Measurements from ENCODE around the gene ENKD1.

The ENKD1 gene

GRCh38 chr16:67666559-67667452 lies at the start of gene ENKD1, which contains the start of gene C16orf86:
TSS of gene ENKD1 (minus strand) at chr16:67666750. CDS start at chr16:67666442, 308 bp downstream.
TSS of gene C16orf86 (plus strand) at chr16:67666814. CDS start at chr16:67666971, 157 bp downstream.
- in situ Hi-C loops (cut with HindIII; ENCODE audit: low sequenced_read_pairs) = no loop called here

- in situ Hi-C loops (cut with HindIII; ENCODE audit: low sequenced_read_pairs) = loop anchor here (5.0 kb wide), 1 partner anchor 106 kb away; no protein-coding TSS in a partner anchor
Observed at GRCh38 chr16:67716097-67716496, 49.5 kb upstream of the ENKD1 start.

- in situ Hi-C loops (cut with HindIII; ENCODE audit: low sequenced_read_pairs) = no loop called here
Observed at GRCh38 chr16:67714522-67714921, 48.0 kb upstream of the ENKD1 start.

- in situ Hi-C loops (cut with HindIII; ENCODE audit: low sequenced_read_pairs) = no loop called here
Observed at GRCh38 chr16:67713647-67714273, 47.2 kb upstream of the ENKD1 start.

- in situ Hi-C loops (cut with HindIII; ENCODE audit: low sequenced_read_pairs) = no loop called here
Observed at GRCh38 chr16:67710607-67711006, 44.1 kb upstream of the ENKD1 start.

- in situ Hi-C loops (cut with HindIII; ENCODE audit: low sequenced_read_pairs) = no loop called here
Observed at GRCh38 chr16:67709050-67709449, 42.5 kb upstream of the ENKD1 start.

GRCh38 chr16:67708368-67708771 lies 41.8 kb upstream of the ENKD1 start:
- in situ Hi-C loops (cut with HindIII; ENCODE audit: low sequenced_read_pairs) = no loop called here

- in situ Hi-C loops (cut with HindIII; ENCODE audit: low sequenced_read_pairs) = no loop called here
Observed at GRCh38 chr16:67707790-67708189, 41.2 kb upstream of the ENKD1 start.

- in situ Hi-C loops (cut with HindIII; ENCODE audit: low sequenced_read_pairs) = no loop called here
Observed at GRCh38 chr16:67707210-67707609, 40.7 kb upstream of the ENKD1 start.

GRCh38 chr16:67704110-67704509 lies 37.6 kb upstream of the ENKD1 start:
- in situ Hi-C loops (cut with HindIII; ENCODE audit: low sequenced_read_pairs) = no loop called here

GRCh38 chr16:67703626-67704025 lies 37.1 kb upstream of the ENKD1 start:
- in situ Hi-C loops (cut with HindIII; ENCODE audit: low sequenced_read_pairs) = no loop called here

- in situ Hi-C loops (cut with HindIII; ENCODE audit: low sequenced_read_pairs) = no loop called here
Observed at GRCh38 chr16:67702130-67702529, 35.6 kb upstream of the ENKD1 start.

GRCh38 chr16:67701420-67701819 lies 34.9 kb upstream of the ENKD1 start:
- in situ Hi-C loops (cut with HindIII; ENCODE audit: low sequenced_read_pairs) = no loop called here

- in situ Hi-C loops (cut with HindIII; ENCODE audit: low sequenced_read_pairs) = loop anchor here (25.0 kb wide), 1 partner anchor 112 kb away; no protein-coding TSS in a partner anchor
Observed at GRCh38 chr16:67699265-67699664, 32.7 kb upstream of the ENKD1 start.

GRCh38 chr16:67697422-67698185 lies 31.1 kb upstream of the ENKD1 start:
- in situ Hi-C loops (cut with HindIII; ENCODE audit: low sequenced_read_pairs) = loop anchor here (25.0 kb wide), 1 partner anchor 110 kb away; no protein-coding TSS in a partner anchor

GRCh38 chr16:67694611-67695010 lies 28.1 kb upstream of the ENKD1 start:
- in situ Hi-C loops (cut with HindIII; ENCODE audit: low sequenced_read_pairs) = loop anchor here (25.0 kb wide), 1 partner anchor 107 kb away; no protein-coding TSS in a partner anchor

- in situ Hi-C loops (cut with HindIII; ENCODE audit: low sequenced_read_pairs) = loop anchor here (25.0 kb wide), 1 partner anchor 106 kb away; no protein-coding TSS in a partner anchor
Observed at GRCh38 chr16:67693517-67694285, 27.2 kb upstream of the ENKD1 start.

GRCh38 chr16:67685388-67686112 lies 19.0 kb upstream of the ENKD1 start:
- in situ Hi-C loops (cut with HindIII; ENCODE audit: low sequenced_read_pairs) = loop anchor here (25.0 kb wide), 1 partner anchor 98 kb away; no protein-coding TSS in a partner anchor

GRCh38 chr16:67683767-67684166 lies 17.2 kb upstream of the ENKD1 start:
- in situ Hi-C loops (cut with HindIII; ENCODE audit: low sequenced_read_pairs) = loop anchor here (25.0 kb wide), 1 partner anchor 96 kb away; no protein-coding TSS in a partner anchor
